ENCODE results near the gene TLE4. TPM values are rescaled to one million over a fixed set of nuclear protein-coding genes. Genes with fewer than 3 reads are reported as not detected.

TLE4 gene
- total and polyA plus RNA-seq, 12 donors = 4.2 to 17.3 (median 11.0) TPM

GRCh38 chr9:79762070-79762469, 190.3 kb downstream of the TLE4 start:
- ATAC-seq (no peak), DNase-seq (no peak)
- Histone ChIP-seq H3K27ac (no peak overlapping the region), H3K9me3 (peaks cover 0 to 3% (median 0%) of the 10 kb centered on the region in 11 donors), H3K4me3 (no peak overlapping the region), H3K27me3 (peaks cover 0 to 8% (median 0%) of the 10 kb centered on the region in 7 donors), H3K36me3 (no peaks in the 10 kb centered on the region), H3K4me1 (peaks cover 0 to 9% (median 0%) of the 10 kb centered on the region in 9 donors)
- TF ChIP-seq CTCF (IDR thresholded peaks at IDR 0.05) = no peak
- intact Hi-C loops (cut with DNase I) = no loop called here
- WGBS, 2 donors = 75 to 81% methylated on average over 6 of the region's 6 CpGs

GRCh38 chr9:79763671-79764285, 192.0 kb downstream of the TLE4 start:
- intact Hi-C loops (cut with DNase I) = no loop called here
- ATAC-seq (peak in 1 of 8 donors; percentile 28), DNase-seq (no peak)
- Histone ChIP-seq H3K9me3 (no peaks in the 10 kb centered on the region), H3K4me3 (no peak overlapping the region), H3K27ac (no peak overlapping the region), H3K36me3 (no peaks in the 10 kb centered on the region), H3K4me1 (peaks cover 0 to 9% (median 0%) of the 10 kb centered on the region in 9 donors), H3K27me3 (peaks cover 0 to 8% (median 0%) of the 10 kb centered on the region in 7 donors)
- 52 to 54% methylated on average over 6 of the region's 6 CpGs for WGBS, 2 donors
- no peak for TF ChIP-seq CTCF (IDR thresholded peaks at IDR 0.05)

- no peaks in the 10 kb centered on the region for H3K9me3 ChIP-seq
- WGBS, 2 donors = 24 to 25% methylated on average over 3 of the region's 3 CpGs
- H3K27me3 ChIP-seq = peaks cover 0 to 8% (median 0%) of the 10 kb centered on the region in 7 donors
- peak in 1 of 2 donors; percentile 19 for DNase-seq
- no peak overlapping the region for H3K4me3 ChIP-seq
- peaks cover 0 to 9% (median 0%) of the 10 kb centered on the region in 9 donors for H3K4me1 ChIP-seq
- no peak overlapping the region for H3K27ac ChIP-seq
- ATAC-seq = peak in 7 of 8 donors; percentile 37 to 93 (median 65)
- intact Hi-C loops (cut with DNase I) = no loop called here
- H3K36me3 ChIP-seq = no peaks in the 10 kb centered on the region
- TF ChIP-seq CTCF (IDR thresholded peaks at IDR 0.05) = no peak
Observed at GRCh38 chr9:79764374-79764773, 192.6 kb downstream of the TLE4 start.

GRCh38 chr9:79765466-79765865, 193.7 kb downstream of the TLE4 start:
- Histone ChIP-seq H3K36me3 (no peaks in the 10 kb centered on the region), H3K27me3 (peaks cover 0 to 8% (median 0%) of the 10 kb centered on the region in 7 donors), H3K27ac (no peak overlapping the region), H3K4me3 (no peak overlapping the region), H3K4me1 (peaks cover 0 to 9% (median 0%) of the 10 kb centered on the region in 9 donors), H3K9me3 (no peaks in the 10 kb centered on the region)
- intact Hi-C loops (cut with DNase I) = no loop called here
- DNase-seq (no peak), ATAC-seq (no peak)
- no peak for TF ChIP-seq CTCF (IDR thresholded peaks at IDR 0.05)
- WGBS, 2 donors = 84 to 88% methylated on average over 6 of the region's 6 CpGs
